ENCODE data around the gene USP7.
"Not testable (repeated sequence)": the region's sequence is repeated elsewhere in the genome, so short reads cannot be mapped to it uniquely, and the experiment has no call there.

Gene USP7

GRCh38 chr16:8920645-8921346 lies 42.9 kb downstream of the USP7 start:
- DNase-seq = no peak

- DNase-seq = no peak
Measured at GRCh38 chr16:8919934-8920462, 43.7 kb downstream of the USP7 start.

- no peak for DNase-seq
Measured at GRCh38 chr16:8919089-8919933, 44.4 kb downstream of the USP7 start.

- not testable (repeated sequence) for DNase-seq
Measured at GRCh38 chr16:8917336-8917735, 46.4 kb downstream of the USP7 start.

- DNase-seq = no peak
Measured at GRCh38 chr16:8916541-8917225, 47.0 kb downstream of the USP7 start.

- no peak for DNase-seq
Measured at GRCh38 chr16:8915722-8916301, 47.9 kb downstream of the USP7 start.

GRCh38 chr16:8914098-8914497 lies 49.6 kb downstream of the USP7 start:
- no peak for DNase-seq

- no peak for DNase-seq
Measured at GRCh38 chr16:8912793-8913192, 50.9 kb downstream of the USP7 start.

- no peak for DNase-seq
Measured at GRCh38 chr16:8910811-8911210, 52.9 kb downstream of the USP7 start.

- no peak for DNase-seq
Measured at GRCh38 chr16:8908810-8909468, 54.8 kb downstream of the USP7 start.

GRCh38 chr16:8907096-8907495 lies 56.6 kb downstream of the USP7 start:
- DNase-seq = no peak

- no peak for DNase-seq
Measured at GRCh38 chr16:8905795-8906591, 57.7 kb downstream of the USP7 start.

- peak; percentile 16 for DNase-seq
Measured at GRCh38 chr16:8905168-8905762, 58.4 kb downstream of the USP7 start.

GRCh38 chr16:8904018-8904430 lies 59.7 kb downstream of the USP7 start:
- DNase-seq = no peak

- DNase-seq = no peak
Measured at GRCh38 chr16:8903004-8903403, 60.7 kb downstream of the USP7 start.

GRCh38 chr16:8901320-8901861 lies 62.3 kb downstream of the USP7 start:
- no peak for DNase-seq

GRCh38 chr16:8900343-8900742 lies 63.4 kb downstream of the USP7 start:
- DNase-seq = no peak

- no peak for DNase-seq
Measured at GRCh38 chr16:8899709-8900317, 63.9 kb downstream of the USP7 start.

GRCh38 chr16:8898660-8899318 lies 64.9 kb downstream of the USP7 start:
- DNase-seq = no peak

All from suppressor macrophage treated with lipopolysaccharide for 4 hours (primary cell).